SK-N-SH treated with all-trans-retinoic acid at 6 μM for 48 hours (cell line): ENCODE data around the gene SPIRE2.

Experiments used
- ATAC-seq: fragments of 200-7000 bp; cut with Tn5 transposase; 3 replicates; pipeline ENCODE4 v1.9.1; 2020; ENCODE audit warnings: mild to moderate bottlenecking, moderate library complexity
- ARNTL ChIP-seq: fragments of 450-650 bp; formaldehyde crosslinking; IDR thresholded peaks from 2 replicates; pipeline ENCODE4 v1.5.0; 2020; ENCODE audit warnings: low read depth, mild to moderate bottlenecking, moderate library complexity, borderline replicate concordance
- BACH2 ChIP-seq: fragments of 250-450 bp; sonication (Bioruptor Pico); IDR thresholded peaks from 2 replicates; pipeline ENCODE4 v1.9.0; 2021; ENCODE audit warnings: mild to moderate bottlenecking, borderline replicate concordance
- CSDC2 ChIP-seq: fragments of 250-450 bp; sonication (Bioruptor Pico); IDR thresholded peaks from 2 replicates; pipeline ENCODE4 v1.5.0; 2020; ENCODE audit warnings: mild to moderate bottlenecking, moderate library complexity
- ESRRG ChIP-seq: fragments of 250-450 bp; sonication (Bioruptor Pico); IDR thresholded peaks from 2 replicates; pipeline ENCODE4 v1.6.1; 2021; ENCODE audit warnings: mild to moderate bottlenecking
- GLIS3 ChIP-seq: fragments of 250-450 bp; sonication (Bioruptor Pico); IDR thresholded peaks from 2 replicates; pipeline ENCODE4 v1.5.0; 2020; ENCODE audit warnings: mild to moderate bottlenecking, moderate library complexity
- ISL1 ChIP-seq: fragments of 250-450 bp; sonication (Bioruptor Pico); IDR thresholded peaks from 2 replicates; pipeline ENCODE4 v2.1.2; 2022; ENCODE audit warnings: mild to moderate bottlenecking, moderate library complexity
- OSR1 ChIP-seq: fragments of 250-450 bp; sonication (Bioruptor Pico); IDR thresholded peaks from 2 replicates; pipeline ENCODE4 v1.8.0; 2022; ENCODE audit warnings: moderate library complexity, mild to moderate bottlenecking, inconsistent platforms
- PPARA ChIP-seq: fragments of 250-450 bp; sonication (Bioruptor Pico); IDR thresholded peaks from 2 replicates; pipeline ENCODE4 v1.5.0; 2020; ENCODE audit warnings: mild to moderate bottlenecking, borderline replicate concordance
- RARB ChIP-seq: fragments of 250-450 bp; sonication (Bioruptor Pico); IDR thresholded peaks from 2 replicates; pipeline ENCODE4 v1.8.0; 2021; ENCODE audit warnings: mild to moderate bottlenecking, moderate library complexity
- SNAI2 ChIP-seq: fragments of 250-450 bp; sonication (Bioruptor Pico); IDR thresholded peaks from 2 replicates; pipeline ENCODE4 v1.5.0; 2020; ENCODE audit warnings: mild to moderate bottlenecking, moderate library complexity
- TCF4 ChIP-seq: fragments of 250-450 bp; sonication (Bioruptor Pico); IDR thresholded peaks from 2 replicates; pipeline ENCODE4 v1.8.0; 2021; ENCODE audit warnings: mild to moderate bottlenecking, moderate library complexity, borderline replicate concordance
- TOX ChIP-seq: fragments of 250-450 bp; sonication (Bioruptor Pico); IDR thresholded peaks from 2 replicates; pipeline ENCODE4 v1.8.0; 2021; ENCODE audit warnings: mild to moderate bottlenecking, moderate library complexity, borderline replicate concordance
- ZC3H10 ChIP-seq: fragments of 250-450 bp; sonication (Bioruptor Pico); IDR thresholded peaks from 2 replicates; pipeline ENCODE4 v1.5.1; 2021; ENCODE audit warnings: mild to moderate bottlenecking, moderate library complexity
- ZFP30 ChIP-seq: fragments of 450-650 bp; formaldehyde crosslinking; IDR thresholded peaks from 2 replicates; pipeline ENCODE4 v1.5.0; 2022; ENCODE audit warnings: mild to moderate bottlenecking, moderate library complexity
- ZNF565 ChIP-seq: fragments of 450-650 bp; formaldehyde crosslinking; conservative IDR thresholded peaks from 2 replicates; pipeline ENCODE4 v1.5.0; 2020; ENCODE audit warnings: low read depth, mild to moderate bottlenecking, moderate library complexity
- ZNF8 ChIP-seq: fragments of 450-650 bp; formaldehyde crosslinking; IDR thresholded peaks from 2 replicates; pipeline ENCODE4 v1.5.0; 2020; ENCODE audit warnings: mild to moderate bottlenecking, moderate library complexity
- TF ChIP-seq, protein P1 (sequence below): fragments of 250-450 bp; sonication (Bioruptor Pico); IDR thresholded peaks from 2 replicates; pipeline ENCODE4 v1.8.0; 2020; ENCODE audit warnings: mild to moderate bottlenecking, moderate library complexity, borderline replicate concordance
- TF ChIP-seq, protein P2 (sequence below): fragments of 250-450 bp; sonication (Bioruptor Pico); IDR thresholded peaks from 2 replicates; pipeline ENCODE4 v1.5.1; 2021; ENCODE audit warnings: mild to moderate bottlenecking, moderate library complexity
- TF ChIP-seq, protein P3 (sequence below): fragments of 250-450 bp; sonication (Bioruptor Pico); IDR thresholded peaks from 2 replicates; pipeline ENCODE4 v1.5.1; 2020; ENCODE audit warnings: low read depth, mild to moderate bottlenecking, moderate library complexity
- TF ChIP-seq, protein P4 (sequence below): fragments of 250-450 bp; sonication (Bioruptor Pico); IDR thresholded peaks from 2 replicates; pipeline ENCODE4 v1.5.0; 2020; ENCODE audit warnings: mild to moderate bottlenecking, moderate library complexity
- TF ChIP-seq, protein P5 (sequence below): fragments of 250-450 bp; sonication (Bioruptor Pico); IDR thresholded peaks from 2 replicates; pipeline ENCODE4 v1.8.0; 2021; ENCODE audit warnings: low read depth, mild to moderate bottlenecking, moderate library complexity, borderline replicate concordance

The SPIRE2 gene

DNA sequence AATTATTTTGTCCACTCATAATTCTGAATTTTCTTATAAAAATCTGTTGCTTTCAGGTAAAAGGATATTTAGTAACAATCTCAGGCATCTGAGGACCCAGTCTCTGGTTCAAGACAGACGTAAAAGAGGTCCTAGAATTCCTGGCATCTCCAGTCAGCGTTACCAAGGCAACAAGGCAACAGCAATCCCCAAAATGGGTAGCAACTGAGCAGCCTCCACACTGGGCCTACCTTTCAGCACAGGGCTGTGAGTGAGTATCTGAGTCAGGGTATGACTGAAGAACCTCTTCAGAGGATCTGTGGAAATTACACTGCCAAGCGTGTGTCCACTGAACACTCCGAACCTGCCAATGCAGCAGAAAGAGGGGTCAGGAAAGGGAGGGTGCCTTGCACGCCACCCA lies 32.6 kb upstream of the SPIRE2 start:
- no peak for ATAC-seq

DNA sequence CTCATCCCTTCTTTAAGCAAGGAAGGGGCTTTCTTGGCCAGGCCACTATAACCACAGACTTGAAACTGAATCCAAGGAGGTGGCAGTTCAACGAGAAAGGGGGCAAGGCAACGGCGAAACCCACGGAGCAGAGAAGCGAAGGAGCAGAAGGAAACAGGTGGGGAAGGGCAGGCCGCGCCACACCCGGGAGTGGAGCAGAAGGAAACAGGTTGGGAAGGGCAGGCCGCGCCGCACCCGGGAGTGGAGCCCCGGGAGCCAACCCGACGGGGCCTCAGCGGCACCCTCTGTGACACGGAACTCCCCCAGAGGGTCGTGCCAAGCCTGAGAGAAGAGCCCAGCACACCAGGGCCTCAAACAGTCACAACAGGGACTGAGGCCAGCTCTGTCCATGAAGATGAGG lies 32.2 kb upstream of the SPIRE2 start:
- no peak for ATAC-seq
- no peak for TF ChIP-seq ZNF8 (CRISPR knock-in tag)
- TF ChIP-seq, protein P1, sequence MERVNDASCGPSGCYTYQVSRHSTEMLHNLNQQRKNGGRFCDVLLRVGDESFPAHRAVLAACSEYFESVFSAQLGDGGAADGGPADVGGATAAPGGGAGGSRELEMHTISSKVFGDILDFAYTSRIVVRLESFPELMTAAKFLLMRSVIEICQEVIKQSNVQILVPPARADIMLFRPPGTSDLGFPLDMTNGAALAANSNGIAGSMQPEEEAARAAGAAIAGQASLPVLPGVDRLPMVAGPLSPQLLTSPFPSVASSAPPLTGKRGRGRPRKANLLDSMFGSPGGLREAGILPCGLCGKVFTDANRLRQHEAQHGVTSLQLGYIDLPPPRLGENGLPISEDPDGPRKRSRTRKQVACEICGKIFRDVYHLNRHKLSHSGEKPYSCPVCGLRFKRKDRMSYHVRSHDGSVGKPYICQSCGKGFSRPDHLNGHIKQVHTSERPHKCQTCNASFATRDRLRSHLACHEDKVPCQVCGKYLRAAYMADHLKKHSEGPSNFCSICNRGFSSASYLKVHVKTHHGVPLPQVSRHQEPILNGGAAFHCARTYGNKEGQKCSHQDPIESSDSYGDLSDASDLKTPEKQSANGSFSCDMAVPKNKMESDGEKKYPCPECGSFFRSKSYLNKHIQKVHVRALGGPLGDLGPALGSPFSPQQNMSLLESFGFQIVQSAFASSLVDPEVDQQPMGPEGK (CRISPR knock-in tag): no peak
- TF ChIP-seq, protein P2, sequence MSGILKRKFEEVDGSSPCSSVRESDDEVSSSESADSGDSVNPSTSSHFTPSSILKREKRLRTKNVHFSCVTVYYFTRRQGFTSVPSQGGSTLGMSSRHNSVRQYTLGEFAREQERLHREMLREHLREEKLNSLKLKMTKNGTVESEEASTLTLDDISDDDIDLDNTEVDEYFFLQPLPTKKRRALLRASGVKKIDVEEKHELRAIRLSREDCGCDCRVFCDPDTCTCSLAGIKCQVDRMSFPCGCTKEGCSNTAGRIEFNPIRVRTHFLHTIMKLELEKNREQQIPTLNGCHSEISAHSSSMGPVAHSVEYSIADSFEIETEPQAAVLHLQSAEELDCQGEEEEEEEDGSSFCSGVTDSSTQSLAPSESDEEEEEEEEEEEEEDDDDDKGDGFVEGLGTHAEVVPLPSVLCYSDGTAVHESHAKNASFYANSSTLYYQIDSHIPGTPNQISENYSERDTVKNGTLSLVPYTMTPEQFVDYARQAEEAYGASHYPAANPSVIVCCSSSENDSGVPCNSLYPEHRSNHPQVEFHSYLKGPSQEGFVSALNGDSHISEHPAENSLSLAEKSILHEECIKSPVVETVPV (CRISPR knock-in tag): no peak
- TF ChIP-seq ZFP30 (CRISPR knock-in tag): no peak
- no peak for TF ChIP-seq GLIS3 (CRISPR knock-in tag)
- TF ChIP-seq CSDC2: no peak
- TF ChIP-seq, protein P3, sequence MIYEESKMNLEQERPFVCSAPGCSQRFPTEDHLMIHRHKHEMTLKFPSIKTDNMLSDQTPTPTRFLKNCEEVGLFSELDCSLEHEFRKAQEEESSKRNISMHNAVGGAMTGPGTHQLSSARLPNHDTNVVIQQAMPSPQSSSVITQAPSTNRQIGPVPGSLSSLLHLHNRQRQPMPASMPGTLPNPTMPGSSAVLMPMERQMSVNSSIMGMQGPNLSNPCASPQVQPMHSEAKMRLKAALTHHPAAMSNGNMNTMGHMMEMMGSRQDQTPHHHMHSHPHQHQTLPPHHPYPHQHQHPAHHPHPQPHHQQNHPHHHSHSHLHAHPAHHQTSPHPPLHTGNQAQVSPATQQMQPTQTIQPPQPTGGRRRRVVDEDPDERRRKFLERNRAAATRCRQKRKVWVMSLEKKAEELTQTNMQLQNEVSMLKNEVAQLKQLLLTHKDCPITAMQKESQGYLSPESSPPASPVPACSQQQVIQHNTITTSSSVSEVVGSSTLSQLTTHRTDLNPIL: no peak
- TF ChIP-seq OSR1 (CRISPR knock-in tag): no peak
- no peak for TF ChIP-seq SNAI2 (CRISPR knock-in tag)
- TF ChIP-seq RARB (CRISPR knock-in tag): no peak
- no peak for TF ChIP-seq BACH2
- no peak for TF ChIP-seq TCF4
- TF ChIP-seq, protein P4, sequence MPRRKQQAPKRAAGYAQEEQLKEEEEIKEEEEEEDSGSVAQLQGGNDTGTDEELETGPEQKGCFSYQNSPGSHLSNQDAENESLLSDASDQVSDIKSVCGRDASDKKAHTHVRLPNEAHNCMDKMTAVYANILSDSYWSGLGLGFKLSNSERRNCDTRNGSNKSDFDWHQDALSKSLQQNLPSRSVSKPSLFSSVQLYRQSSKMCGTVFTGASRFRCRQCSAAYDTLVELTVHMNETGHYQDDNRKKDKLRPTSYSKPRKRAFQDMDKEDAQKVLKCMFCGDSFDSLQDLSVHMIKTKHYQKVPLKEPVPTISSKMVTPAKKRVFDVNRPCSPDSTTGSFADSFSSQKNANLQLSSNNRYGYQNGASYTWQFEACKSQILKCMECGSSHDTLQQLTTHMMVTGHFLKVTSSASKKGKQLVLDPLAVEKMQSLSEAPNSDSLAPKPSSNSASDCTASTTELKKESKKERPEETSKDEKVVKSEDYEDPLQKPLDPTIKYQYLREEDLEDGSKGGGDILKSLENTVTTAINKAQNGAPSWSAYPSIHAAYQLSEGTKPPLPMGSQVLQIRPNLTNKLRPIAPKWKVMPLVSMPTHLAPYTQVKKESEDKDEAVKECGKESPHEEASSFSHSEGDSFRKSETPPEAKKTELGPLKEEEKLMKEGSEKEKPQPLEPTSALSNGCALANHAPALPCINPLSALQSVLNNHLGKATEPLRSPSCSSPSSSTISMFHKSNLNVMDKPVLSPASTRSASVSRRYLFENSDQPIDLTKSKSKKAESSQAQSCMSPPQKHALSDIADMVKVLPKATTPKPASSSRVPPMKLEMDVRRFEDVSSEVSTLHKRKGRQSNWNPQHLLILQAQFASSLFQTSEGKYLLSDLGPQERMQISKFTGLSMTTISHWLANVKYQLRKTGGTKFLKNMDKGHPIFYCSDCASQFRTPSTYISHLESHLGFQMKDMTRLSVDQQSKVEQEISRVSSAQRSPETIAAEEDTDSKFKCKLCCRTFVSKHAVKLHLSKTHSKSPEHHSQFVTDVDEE (CRISPR knock-in tag): no peak
- TF ChIP-seq TOX (CRISPR knock-in tag): no peak
- TF ChIP-seq, protein P5, sequence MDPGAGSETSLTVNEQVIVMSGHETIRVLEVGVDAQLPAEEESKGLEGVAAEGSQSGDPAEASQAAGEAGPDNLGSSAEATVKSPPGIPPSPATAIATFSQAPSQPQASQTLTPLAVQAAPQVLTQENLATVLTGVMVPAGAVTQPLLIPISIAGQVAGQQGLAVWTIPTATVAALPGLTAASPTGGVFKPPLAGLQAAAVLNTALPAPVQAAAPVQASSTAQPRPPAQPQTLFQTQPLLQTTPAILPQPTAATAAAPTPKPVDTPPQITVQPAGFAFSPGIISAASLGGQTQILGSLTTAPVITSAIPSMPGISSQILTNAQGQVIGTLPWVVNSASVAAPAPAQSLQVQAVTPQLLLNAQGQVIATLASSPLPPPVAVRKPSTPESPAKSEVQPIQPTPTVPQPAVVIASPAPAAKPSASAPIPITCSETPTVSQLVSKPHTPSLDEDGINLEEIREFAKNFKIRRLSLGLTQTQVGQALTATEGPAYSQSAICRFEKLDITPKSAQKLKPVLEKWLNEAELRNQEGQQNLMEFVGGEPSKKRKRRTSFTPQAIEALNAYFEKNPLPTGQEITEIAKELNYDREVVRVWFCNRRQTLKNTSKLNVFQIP: no peak
- TF ChIP-seq ZNF565 (CRISPR knock-in tag): no peak
- TF ChIP-seq PPARA (CRISPR knock-in tag): no peak

More for the DNA sequence above, 32.6 kb upstream of the SPIRE2 start:
- TF ChIP-seq PPARA (CRISPR knock-in tag): no peak
- TF ChIP-seq ARNTL: no peak
- no peak for TF ChIP-seq GLIS3 (CRISPR knock-in tag)

DNA sequence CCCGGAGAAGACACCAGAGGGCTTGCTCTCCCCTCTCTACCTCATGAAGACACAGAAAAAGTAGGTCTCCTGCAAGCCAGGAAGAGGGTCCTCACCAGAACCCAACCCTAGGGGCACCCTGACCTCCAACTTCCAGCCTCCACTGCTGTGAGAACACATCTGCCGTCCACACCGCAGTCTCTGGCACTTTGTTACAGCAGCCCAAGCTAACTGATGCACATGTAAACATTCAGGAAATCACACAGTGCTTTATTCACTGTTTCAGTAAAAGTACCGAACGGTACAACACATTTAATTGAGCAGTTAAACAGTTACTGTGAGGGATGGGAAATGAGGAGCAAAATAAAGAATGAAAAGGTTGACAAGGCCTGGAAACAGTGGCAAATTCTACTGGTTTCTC lies 30.1 kb upstream of the SPIRE2 start:
- TF ChIP-seq ZC3H10 (no peak), ISL1 (CRISPR knock-in tag) (no peak), GLIS3 (CRISPR knock-in tag) (no peak), OSR1 (CRISPR knock-in tag) (no peak), TCF4 (no peak), PPARA (CRISPR knock-in tag) (no peak), ESRRG (CRISPR knock-in tag) (no peak), SNAI2 (CRISPR knock-in tag) (no peak), ZNF8 (CRISPR knock-in tag) (no peak), BACH2 (no peak)
- TF ChIP-seq, protein P1 (CRISPR knock-in tag): no peak
- TF ChIP-seq, protein P4 (CRISPR knock-in tag): no peak
- ATAC-seq: no peak
